GM18909 (cell line): ENCODE data around the gene HDAC8.

Experiments
- ATAC-seq: cut with Tn5 transposase; IDR thresholded peaks from one replicate; pipeline ENCODE4 v1.9.1; 2021; ENCODE audit warnings: mild to moderate bottlenecking; ENCODE audit not compliant: unreplicated experiment, poor library complexity

Gene HDAC8

GRCh38 chrX:72387247-72387646, 185.4 kb downstream of the HDAC8 start:
- ATAC-seq = no peak

GRCh38 chrX:72382202-72382595, 190.4 kb downstream of the HDAC8 start:
- no peak for ATAC-seq

GRCh38 chrX:72381439-72382201, 191.0 kb downstream of the HDAC8 start:
- no peak for ATAC-seq

GRCh38 chrX:72376124-72376523, 196.5 kb downstream of the HDAC8 start:
- ATAC-seq = no peak

GRCh38 chrX:72373136-72373535, 199.5 kb downstream of the HDAC8 start:
- ATAC-seq = no peak

- no peak for ATAC-seq
Observed at GRCh38 chrX:72372735-72373134, 199.9 kb downstream of the HDAC8 start.

- no peak for ATAC-seq
Observed at GRCh38 chrX:72371405-72371804, 201.2 kb downstream of the HDAC8 start.

GRCh38 chrX:72368796-72369195, 203.8 kb downstream of the HDAC8 start:
- no peak for ATAC-seq

- ATAC-seq = no peak
Observed at GRCh38 chrX:72367516-72367915, 205.1 kb downstream of the HDAC8 start.

- ATAC-seq = no peak
Observed at GRCh38 chrX:72366701-72367454, 205.8 kb downstream of the HDAC8 start.

GRCh38 chrX:72366178-72366577, 206.5 kb downstream of the HDAC8 start:
- no peak for ATAC-seq

GRCh38 chrX:72365126-72365525, 207.5 kb downstream of the HDAC8 start:
- no peak for ATAC-seq

- ATAC-seq = no peak
Observed at GRCh38 chrX:72360326-72360725, 212.3 kb downstream of the HDAC8 start.

- ATAC-seq = no peak
Observed at GRCh38 chrX:72358313-72358712, 214.3 kb downstream of the HDAC8 start.

GRCh38 chrX:72352786-72353185, 219.9 kb downstream of the HDAC8 start:
- ATAC-seq = no peak

- ATAC-seq = no peak
Observed at GRCh38 chrX:72351606-72352334, 220.9 kb downstream of the HDAC8 start.

- ATAC-seq = peak; percentile 94
Observed at GRCh38 chrX:72349190-72349589, 223.5 kb downstream of the HDAC8 start.

- ATAC-seq = no peak
Observed at GRCh38 chrX:72348247-72348979, 224.2 kb downstream of the HDAC8 start.

- no peak for ATAC-seq
Observed at GRCh38 chrX:72347366-72347765, 225.3 kb downstream of the HDAC8 start.

- ATAC-seq = no peak
Observed at GRCh38 chrX:72346302-72346949, 226.2 kb downstream of the HDAC8 start.
